NCI-H2029 (cell line): ENCODE measurements around the gene LHPP.

Source experiments
- DNase-seq: peaks from one replicate; lab custom pipeline; 2025; lab: John Stamatoyannopoulos, UW

Gene LHPP

DNA sequence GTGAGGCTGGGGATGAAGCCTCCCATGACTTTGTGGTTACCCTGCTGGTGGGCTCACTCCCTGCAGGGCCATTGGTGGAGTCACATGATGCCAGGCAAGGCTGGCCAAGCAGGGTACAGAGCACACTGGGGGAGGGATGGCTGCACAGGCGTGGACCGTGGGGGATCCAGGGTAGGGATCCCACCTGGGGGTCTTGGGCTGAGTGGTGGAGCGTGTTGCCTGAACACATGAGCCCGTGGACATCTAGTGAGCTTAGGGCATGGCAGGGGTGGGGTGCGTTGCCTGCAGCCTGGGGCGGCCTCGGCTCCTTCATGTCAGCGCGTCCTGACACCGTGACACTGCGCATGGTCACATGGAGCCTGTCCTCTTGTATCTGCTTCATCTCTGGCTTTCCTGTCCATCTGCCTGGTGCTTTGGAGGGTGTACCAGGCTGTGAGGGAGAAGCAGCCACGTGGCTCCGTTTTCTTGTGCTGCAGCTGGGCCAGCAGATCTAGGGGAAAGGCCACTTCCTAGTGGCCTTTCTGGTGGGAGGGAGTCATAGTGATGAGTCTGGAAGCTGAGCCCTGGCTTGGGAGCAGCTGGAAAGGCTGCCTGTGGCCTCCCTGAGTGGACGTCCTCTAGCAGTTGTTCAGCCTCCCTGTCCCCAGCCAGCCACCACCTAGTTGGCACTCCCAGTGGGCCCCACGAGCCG, 96.2 kb downstream of the LHPP start:
- no peak for DNase-seq

DNA sequence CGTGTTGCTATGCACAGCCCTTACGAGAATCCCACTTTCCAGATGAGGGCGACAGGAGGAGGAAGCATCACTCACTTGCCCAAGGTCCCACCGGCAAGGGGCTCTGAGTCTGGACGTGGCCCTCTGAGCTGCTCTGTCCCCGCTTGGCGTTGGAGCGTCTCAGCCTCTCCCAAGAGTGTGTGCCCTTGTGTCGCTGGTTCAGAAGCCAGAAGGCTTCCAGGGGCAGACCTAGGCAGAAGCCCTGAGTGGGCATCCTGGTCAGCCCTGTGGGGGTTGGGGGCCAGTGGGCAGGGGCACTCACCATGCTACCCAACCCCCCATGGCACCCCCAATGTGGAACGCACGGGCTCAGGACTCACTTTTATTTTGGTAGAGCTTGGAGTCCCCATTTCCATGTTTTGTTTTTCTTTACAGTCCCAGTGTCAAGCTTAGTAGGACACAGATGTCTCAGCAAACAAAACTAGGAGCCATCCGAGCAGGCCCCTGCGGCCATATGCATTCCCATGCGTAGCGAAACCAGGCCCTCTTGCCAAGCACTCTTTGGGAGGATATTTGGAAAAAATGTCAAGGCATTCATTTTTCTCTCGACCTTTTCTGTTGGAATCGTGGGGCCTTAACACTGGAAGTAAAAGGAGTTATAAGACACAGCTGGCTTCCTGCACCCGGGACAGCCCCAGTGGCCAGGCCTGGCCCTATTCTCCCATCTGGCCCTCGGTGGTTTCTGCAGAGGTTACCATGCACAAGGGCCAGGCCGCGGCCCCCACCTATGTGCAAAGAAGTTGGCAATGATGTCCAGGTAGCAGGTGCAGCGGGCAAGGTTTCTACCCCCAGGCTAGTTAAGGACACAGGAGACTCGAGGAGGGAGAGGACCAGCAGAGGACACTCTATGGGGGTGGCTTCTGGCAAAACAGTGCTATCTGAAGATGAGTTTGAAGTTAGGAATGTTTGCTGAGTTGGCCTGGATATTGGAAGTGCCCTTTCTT, 97.0 kb downstream of the LHPP start:
- no peak for DNase-seq

DNA sequence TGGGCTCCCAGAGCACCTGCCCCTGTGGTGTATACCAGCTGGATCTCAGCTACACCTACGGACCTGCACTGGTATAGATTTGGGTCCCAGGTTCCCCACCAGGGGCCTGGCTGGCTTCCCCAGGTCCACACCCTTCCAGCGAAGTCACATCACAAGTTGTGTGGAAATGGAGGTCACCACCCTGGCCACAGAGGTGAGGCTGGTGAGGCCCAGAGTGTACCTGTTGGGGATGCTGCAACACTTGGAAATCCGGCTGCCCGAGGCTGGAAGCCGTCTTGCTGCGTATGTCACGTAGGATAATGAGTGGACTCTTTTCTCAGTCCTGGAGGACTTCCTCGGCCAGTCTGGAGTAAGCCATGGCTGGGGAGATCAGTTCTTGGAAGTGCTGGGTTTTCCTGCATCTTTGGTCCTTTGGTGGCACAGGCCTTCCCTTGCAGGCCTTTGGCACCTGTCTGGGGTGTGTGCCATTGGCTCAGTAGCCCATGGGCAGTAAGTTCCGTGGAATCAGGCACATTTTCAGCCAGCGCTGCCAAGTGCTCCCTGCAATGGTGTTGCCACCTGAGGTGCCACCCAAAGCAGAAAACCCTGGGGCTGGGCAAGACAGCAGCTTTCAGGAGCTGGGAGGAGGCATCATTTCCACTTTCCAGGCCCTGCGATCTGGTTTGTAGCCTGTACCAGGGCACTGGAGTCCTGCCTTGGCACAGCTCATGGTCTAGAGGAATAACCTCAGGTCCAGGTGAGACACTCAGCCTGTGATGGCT, 97.9 kb downstream of the LHPP start:
- DNase-seq, result no peak

DNA sequence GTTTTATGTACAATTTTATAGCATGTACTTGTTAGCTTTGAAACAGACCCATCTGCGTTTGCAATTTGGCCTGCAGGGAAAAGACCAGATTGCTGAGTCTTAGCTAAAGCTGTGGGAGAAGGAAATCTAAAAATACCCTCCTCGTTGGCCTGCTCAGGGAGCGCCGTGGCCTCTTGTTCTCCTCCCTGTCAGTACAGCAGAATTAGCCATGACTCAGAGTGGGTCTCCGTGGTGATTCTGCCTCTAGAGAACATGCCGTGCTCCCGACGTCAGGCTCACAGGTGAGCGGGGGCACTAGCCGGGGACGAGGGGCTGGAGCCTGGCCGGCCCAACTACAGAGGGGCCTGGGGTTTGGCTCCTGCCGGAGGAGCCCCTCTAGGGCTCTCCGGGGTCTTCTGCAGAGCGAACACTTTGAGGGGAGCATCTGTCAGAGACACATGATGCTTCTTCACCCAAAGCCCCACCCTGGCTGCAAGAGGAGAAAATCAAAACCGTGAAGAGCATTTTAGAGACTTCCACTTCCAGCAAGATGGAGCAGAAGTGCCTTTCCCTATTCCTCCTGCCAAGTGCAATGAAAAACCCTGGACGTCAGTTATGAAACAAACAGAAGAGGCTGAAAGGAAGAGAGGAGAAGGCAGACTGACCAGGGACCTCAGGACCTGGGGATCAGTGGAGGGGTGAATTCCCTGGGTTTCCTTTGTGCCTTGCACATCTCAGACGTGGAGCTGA, 98.9 kb downstream of the LHPP start:
- DNase-seq, result no peak

DNA sequence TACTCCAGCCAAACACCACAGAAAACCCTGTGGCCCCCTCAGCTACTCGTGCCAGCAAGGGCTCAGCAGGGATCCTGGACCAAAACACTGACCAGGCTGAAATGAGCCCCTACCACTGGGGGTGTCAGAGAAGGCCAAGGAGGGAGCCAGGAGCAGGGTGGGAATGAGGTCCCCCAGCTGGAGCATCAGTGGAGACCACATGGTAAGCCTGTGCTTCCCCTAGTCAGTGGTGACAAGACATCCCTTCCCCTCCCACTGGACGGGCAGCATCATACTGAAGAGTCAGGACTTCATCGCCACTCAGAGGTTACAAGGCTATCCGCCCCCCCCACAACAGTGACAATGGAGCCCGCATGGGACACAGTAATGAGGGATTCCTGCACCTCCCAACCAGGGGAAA, 99.6 kb downstream of the LHPP start:
- no peak for DNase-seq

DNA sequence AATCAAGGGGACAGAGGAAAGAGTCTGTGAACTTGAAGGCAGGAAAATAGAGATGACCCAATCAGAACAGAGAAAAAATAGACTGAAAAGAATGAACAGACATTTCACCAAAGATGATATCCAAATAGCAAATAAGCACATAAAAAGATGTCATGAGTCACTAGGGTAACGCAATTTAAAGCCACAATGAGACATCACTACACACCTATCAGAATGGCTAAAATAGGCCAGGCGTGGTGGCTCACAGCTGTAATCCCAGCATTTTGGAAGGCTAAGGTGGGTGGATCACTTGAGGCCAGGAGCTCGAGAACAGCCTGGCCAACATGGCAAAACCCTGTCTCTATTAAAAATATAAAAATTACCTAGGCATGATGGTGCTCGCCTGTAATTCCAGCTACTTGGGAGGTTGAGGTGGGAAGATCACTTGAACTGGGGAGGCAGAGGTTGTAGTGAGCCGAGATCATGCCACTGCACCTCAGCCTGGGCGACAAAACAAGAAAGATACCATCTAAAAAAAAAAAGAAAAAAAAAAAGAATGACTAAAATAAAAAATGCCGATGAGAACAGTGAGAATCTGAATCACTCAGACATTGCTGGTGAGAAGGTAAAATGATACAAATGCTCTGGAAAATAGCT, 100.9 kb downstream of the LHPP start:
- DNase-seq, result no peak

DNA sequence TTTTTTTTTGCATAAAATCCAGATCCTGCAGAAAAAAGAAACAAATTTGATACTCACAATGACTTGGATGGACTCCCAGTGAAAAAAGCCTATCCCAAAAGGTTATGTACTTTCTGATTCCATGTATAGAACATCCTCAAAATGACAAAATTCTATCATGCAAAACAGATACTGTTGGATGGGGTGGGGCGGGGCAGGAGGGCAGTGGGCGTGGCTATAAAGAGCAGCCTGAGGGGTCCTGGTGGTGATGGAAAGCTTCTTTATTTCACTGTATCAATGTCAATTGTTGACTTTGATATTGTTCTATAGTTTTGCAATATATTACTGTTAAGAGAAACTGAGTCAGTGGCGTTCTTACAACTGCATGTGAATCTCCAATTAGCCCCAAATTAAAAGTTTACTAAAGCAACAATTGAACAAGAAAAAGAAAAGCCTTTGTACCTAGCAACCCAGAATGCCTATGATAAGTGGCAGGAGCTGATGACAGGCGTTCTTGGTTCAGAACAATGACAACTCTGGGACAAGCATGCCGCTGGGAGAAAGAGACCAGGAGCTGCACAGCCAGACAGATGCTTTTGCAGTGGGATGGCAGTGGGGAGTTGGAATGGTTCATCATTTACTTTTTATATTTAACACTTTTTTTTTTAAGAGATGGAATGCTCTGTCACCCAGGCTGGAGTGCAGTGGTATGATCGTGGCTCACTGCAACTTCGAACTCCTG, 101.9 kb downstream of the LHPP start:
- DNase-seq, result no peak

DNA sequence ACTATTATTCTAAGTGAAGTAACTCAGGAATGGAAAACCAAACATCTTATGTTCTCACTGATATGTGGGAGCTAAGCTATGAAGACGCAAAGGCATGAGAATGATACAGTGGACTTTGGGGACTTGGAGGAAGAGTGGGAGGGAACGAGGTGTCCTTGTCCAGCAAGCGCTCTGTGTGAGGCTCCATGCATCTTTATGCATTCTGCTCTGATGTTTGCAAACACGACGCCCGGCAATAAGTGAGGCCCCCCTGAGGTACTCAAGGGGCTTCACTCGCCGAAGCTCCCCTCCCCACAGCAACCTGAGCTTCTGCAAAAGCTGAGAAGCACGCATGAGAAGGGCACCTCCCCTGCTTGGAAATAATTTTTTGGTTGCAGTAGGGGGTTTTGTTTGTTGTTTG, 103.3 kb downstream of the LHPP start:
- no peak for DNase-seq

DNA sequence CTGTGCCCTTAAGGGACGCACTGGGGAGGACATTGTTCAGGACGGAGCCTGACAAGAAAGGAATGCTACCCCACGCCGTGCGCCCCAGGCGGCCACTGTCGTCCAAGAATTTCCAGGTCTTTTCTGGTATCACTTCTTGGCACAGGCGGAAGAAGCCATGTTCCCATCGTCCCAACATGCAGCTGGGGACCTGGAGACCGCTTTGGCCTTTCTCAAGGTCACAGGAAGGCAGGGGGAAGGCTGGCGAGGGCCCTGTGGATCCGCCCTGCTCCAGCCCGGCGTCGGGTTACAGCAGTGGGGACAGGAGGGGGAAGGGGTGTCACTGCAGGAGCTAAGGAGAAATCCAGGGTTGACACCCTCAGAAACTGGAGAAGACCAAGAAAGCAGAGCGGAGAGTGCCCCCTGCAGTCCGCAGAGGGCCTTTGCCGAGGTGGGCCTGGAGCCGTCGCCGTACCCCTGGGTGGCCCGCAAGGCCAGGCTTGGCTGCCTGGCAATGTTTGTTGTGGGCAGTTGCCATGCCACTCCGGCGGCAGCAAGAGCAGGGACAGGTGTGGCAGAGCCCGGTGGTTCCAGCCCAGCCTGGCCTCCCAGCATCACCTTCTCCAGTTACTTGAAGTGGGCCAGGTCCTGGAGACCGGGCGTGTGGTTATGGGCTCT, 104.1 kb downstream of the LHPP start:
- peak; percentile 85 for DNase-seq

DNA sequence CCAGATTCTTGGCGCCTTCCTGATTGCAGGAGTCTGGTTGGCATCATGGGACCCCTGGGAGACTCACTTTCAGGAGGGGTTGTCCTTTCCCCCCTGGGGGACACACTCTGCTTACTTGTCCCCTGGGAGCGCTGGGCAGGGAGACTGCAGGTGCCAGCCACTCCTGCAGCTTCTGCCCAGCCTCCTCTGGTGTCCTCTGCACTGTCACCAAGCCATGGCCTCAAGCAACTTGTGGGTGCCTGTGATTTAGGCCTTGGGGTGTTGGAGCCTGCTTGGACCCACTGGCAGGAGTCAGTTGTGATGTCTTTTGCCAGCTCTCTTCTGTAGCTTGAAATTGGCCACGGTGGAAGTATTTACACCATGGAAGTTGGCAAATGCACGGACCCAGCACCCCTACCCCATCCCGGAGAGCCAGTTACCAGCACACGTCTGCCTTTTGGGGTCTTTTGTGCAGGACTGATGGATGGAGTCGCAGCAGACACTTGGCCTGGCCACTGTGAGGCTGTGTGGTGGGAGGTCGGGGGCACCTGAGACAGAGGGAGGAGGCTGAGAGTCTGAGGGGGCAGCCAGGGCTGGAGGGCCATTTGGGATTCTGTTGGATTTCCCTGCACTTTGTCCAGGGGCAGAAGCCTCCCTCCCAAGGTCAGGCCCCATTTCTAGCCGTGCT, 104.7 kb downstream of the LHPP start:
- DNase-seq, result no peak

DNA sequence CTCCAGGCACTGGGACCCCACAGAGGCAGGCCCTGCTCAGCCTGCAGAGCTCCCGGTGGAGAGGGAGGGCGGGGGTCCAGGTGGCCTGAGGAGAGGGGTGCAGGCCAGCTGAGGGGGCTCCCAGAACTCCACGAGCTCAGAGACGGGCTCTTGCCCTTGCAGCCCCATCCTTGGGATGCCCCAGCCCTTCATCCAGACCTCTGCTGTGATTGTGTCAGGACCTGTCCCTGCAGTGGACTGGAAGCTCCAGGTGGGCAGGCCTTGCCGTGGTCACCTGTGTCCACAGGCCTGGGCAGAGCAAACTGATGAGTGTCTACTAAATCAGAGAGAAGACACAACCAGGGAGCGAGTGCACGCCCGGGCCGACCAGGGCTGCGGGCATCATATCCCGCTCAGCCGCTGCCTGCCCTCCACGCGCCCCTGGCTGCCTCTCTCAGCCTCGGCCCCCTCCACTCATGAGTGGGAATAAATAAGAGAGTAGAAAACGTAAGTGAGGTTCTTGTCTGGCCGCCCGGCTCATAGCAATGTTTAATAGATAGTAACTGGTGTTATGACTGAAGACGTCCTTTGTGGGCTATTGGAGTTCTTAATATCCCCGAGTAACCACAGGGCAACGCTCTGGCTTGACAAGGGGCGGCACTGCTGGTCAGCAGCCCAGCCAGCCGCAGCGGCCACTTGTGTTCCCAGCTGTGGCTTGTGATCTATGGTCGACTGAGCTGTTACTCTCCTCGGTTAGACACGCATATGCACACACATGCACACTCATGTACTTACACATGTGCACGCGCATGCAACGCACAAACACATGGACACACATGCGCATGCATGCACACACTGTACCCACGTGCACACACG, 105.6 kb downstream of the LHPP start:
- no peak for DNase-seq

DNA sequence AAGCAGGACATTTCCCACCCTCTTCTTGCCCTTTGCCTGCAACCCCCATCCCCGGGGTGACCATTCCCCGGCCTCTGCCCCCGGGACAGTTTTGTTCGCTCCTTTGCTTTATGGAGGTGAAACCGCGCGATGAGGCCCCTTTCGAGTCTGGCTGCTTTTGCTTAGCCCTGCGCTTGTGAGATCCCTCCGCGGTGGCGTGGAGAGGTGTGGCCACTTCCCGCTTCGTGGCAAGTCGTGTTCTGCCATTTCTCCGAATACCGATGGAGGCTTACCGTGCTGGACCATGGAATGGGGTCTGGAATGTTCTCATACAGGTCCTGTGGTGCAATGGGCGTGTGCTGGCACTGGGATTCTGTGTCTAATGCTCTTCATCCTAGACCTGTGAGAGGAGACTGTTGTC, 106.7 kb downstream of the LHPP start:
- no peak for DNase-seq

DNA sequence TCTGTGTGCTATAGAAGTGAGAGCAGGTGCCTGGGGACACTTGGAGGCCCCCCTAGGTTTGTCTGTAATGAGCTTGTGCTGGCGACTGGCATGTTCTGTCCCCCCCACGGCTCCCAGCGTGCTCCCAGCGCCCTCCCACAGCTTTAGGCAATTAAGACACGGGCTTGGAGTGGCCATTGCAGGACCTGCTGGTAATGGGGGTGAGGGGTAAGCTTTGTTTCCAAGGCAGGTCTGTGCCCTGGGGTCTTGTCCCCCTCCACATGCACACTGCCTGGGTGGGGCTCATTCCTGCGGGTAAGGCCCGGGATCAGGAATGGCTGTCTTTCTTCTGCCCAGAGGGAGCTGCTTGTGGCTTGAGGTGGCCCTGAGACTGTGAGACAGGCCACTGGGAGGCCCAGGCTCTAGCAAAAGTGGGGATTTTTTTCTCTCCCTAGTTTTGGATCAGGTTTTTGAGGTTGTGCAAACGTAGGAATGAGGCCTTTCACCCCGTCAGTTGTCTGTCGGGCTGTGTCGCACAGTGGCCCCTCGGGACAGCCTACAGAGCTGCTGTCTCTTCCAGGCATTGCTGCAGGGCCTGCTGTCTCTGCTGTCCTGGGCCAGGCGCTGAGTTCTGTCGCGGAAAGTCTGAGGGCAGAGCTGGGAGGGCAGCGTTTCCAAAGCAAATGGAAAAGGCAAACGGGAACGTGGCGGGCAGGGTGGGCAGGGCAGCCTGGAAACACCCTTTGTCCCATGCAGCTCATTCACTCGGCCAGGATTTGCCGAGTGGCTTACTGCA, 107.4 kb downstream of the LHPP start:
- DNase-seq, result no peak

DNA sequence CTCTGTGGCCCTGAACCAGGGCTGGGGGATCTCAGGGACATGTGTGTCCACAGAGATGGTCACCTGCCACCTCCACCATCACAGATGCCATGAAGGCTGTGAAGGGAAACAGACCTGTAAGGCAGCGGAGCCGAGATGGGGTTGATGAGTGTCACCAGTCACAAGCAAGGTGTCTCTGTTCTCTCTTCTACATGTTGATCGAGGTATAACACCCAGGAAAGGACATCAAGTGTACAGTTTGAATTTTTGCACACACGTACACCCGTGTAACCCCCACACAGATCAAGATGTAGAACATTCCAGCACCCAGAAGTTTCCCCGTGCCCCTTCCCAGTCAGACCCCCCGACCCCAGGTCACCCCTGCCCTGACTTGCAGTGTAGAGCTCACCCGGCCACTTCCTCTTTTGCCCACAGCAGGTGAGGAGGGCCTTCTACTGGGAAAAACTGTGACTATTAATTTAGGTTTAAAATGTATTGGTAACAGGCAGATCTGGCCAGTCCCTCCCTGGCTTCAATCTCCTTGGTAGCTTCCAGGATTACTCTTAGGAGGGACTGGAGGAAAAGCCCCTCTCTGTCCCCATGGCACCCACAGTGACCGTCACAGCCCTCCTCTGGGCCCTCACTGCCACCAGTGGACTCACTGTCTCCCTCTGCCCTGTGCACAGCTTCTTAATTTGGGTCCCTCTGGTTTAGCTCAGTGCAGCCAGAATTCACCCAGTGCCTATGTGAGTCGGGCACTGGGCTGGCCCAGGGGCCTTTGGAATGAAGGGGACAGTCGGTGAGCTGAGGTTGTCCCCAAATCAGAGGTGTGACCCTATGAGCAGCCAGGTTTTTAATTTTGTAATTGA, 108.2 kb downstream of the LHPP start:
- no peak for DNase-seq

DNA sequence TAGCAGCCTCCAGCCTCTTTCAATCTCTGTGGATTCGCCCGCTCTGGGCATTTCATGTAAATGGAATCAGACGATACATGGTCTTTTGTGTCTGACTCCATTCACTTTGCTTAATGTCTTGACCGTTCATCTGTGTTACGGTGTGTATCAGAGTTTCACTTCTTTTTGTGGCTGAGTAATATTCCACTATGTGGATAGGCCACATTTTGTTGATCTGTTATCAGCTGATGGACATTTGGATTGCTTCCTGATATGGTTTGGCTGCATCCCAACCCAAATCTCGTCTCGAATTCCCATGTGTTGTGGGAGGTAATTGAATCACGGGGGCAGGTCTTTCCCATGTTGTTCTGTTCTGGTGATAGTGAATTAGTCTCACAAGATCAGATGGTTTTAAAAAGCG, 109.0 kb downstream of the LHPP start:
- no peak for DNase-seq

DNA sequence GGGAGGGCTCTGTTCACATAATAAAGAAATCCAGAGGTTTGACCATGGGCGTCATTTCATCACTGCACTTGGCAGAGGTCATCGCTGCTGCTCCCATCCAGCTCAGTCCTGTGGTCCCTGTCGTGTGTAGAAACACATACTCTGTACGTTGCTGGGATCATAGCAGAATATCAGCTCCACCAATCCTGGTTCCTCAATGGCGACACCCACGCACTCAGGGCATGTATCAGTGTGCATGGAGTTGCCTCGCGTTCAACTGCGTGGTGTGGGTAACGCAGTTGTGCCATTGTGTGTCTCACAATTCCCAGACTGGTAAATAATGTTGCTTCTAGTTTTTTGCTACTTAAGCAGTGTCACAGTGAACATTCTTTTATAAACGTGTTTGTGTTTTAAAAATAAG, 111.1 kb downstream of the LHPP start:
- DNase-seq, result no peak
